GM19023 (cell line): ENCODE data around the gene RSPRY1.
"Not testable (repeated sequence)": the region's sequence is repeated elsewhere in the genome, so short reads cannot be mapped to it uniquely, and the experiment has no call there.

Experiments used
- ATAC-seq: cut with Tn5 transposase; IDR thresholded peaks from one replicate; pipeline ENCODE4 v1.9.1; 2021; ENCODE audit warnings: mild to moderate bottlenecking, moderate library complexity; ENCODE audit not compliant: unreplicated experiment

Gene RSPRY1

DNA sequence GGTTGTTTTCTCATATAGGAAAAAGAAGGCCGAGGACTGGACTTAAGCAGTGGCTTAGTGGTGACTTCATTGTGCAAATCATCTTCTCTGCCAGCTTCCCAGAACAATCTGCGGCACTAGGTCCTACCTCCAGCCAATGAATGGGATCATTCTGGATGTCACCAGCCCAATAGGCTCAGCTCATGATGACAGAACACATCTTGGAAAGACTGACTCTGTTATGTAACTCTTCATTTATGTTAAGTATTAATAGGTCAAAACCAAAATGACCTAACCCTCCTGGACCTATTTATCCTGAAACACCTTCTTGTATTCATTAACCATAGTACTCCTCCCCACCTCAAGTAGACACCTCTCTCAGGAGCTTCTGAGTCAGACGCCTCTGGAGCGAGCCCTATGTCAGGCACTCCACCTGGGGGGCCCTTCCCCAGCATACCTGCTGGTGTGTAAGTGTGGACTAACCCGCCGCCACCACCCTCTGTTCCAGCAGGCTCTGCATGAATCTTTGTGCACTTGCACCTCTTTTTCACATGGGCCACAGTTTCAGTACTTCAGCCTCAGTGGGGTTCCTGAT lies 66.1 kb downstream of the RSPRY1 start:
- ATAC-seq: no peak

- no peak for ATAC-seq
Observed at GRCh38 chr16:57253466-57253865, 67.3 kb downstream of the RSPRY1 start.

DNA sequence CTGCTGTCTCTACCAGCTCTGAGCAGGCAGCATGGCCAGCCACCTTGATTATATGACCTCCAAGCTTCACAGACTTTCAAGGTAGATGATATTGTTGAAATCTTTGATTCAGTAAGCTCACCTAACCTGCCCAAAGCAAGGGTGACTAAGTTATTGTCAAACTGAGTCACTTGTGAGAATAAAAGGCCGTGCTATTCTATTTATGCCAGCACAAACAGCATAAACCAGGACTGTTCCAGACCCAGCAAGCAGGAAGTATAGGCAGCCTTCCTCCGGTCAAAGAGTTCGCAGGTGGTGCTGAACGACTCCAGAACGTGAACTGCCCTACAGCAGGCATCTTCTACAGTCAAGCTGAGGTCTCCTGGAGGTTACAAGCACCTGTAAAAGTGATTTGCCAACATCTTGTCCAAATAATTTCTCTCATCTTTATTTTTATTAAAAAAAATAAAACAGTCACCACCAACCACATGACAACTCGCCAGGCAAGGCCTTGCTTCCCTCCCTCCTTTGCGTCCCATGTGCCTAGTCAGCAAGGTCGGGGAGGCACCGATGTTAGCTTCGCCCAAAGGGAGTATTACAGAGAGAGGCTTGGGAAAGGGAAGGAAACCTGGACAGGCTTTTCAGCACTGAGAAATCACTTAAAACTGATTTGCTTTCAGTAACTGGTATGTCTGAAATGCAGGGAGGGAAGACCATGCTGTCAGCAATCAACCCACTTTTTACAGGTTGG lies 69.7 kb downstream of the RSPRY1 start:
- no peak for ATAC-seq

DNA sequence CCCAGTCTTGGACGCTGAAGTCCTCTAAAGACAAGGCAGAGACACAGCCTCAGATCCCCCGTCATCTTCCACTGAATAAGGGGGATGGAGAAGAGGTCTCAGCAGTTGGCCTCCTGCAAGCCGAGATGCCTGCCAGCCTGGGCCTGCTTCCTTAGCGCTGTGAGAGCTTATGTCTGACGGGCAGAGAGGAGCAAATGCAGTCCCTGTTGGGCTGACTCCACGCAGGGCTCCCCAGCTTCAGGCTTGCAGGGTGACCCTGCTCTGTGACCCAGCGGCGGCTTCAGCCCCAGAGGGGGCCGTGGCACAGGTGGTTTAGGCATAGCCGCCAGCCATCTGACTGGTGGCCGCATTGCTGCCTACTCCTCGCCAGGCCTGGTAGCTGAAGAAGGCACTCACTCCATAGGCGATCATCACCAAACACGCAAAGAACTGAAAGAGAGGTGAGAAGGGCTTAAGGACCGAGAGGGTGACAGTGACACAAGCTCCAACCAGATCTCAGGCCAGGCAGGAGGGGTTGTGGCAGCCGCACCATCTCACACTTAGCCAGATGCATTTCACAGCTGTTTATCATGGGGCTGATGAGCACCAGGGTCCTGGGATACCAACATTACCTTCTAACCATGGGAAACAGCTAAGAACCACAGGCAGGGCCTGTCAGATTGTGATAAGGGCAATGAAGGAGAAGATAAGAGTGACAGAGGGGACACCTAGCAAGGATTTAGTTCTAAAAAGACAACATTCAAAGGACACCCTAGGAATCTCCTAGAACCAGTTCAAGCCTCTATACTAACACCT lies 70.7 kb downstream of the RSPRY1 start:
- no peak for ATAC-seq

- ATAC-seq: no peak
Observed at GRCh38 chr16:57257455-57258070, 71.4 kb downstream of the RSPRY1 start.

- ATAC-seq: no peak
Observed at GRCh38 chr16:57258226-57258909, 72.2 kb downstream of the RSPRY1 start.

DNA sequence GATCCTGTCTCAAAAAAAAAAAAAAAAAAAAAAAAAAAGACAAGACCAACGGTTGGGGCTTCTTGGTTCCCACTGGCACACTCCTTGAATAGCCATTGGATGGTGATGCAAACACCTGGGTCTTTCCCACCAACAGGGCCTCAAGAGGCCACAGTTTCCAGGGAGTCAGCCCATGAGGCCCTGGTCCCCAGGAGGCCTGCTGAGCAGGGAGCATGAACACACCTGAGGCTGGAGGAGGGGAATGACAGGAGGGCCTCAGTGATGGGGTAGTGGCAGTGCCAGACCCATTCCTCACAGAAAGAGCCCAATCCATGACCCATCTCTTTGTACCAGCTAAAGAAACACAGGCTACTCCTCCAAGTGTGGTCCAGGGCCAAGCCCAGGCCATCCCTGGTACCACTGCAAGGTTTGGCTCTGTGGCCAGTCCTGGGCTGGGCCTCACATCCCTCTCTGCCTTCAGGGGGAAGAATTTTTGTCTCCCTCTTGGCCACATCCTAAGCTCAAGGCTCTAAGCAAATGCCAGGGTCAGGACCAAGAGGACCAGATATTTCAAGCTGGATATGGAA lies 72.9 kb downstream of the RSPRY1 start:
- no peak for ATAC-seq

- no peak for ATAC-seq
Observed at GRCh38 chr16:57260294-57260929, 74.3 kb downstream of the RSPRY1 start.

- ATAC-seq: no peak
Observed at GRCh38 chr16:57261806-57262205, 75.7 kb downstream of the RSPRY1 start.

- ATAC-seq: no peak
Observed at GRCh38 chr16:57262841-57263540, 76.9 kb downstream of the RSPRY1 start.

DNA sequence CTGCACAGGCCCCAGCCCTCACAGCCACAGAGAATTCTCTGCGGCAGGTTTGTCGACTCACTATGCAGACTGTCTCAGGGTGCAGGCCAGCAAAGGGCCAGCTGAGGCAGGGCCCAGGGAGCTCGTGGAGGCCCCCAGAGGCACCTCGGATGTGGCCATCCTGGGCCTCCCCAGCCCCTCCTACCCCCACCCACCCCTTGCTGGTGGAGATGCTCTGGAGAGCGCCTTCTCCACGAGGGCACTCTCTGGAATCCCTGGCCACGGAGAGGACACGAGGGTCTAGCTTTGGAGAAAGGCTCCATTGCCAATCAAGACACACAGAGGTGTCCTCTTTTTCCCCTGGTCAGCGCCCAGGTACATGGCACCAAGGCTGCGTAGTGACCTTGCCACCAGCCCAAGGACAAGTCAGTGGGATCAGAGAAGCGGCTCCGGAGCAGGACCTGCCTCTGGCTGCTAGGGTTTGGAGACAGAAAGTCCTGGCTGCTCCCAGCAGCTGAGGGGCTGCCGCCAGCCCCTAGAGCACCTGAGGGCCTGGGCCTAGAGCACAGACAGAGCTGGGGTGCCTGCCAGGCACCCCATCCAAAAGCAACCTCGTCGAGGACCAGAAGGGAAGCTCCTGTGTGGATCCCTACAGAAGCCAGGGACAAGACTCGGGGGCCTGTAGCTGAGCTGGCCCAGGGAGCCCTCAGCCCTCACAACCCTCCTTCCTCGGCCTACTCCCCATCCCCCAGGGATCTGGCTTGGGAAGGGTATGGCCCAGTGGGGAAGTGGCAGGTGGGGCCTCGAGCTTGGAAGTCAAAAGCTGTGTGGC lies 77.6 kb downstream of the RSPRY1 start:
- ATAC-seq: no peak

DNA sequence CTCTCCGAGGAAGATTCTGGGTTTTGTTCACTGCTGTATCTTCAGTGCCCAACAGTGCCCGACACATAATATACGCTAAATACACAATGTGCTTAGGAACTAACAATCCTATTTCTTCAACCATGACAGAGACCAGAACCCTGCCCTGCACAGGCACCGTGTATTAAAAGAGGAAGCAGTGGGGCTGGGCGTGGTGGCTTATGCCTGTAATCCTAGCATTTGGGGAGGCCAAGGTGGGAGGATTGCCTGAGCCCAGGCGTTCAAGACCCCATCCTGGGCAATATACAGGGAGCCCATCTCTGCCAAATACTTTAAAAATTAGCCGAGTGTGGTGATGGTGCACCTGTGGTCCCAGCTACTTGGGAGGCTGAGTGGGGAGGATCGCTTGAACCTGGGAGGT lies 78.3 kb downstream of the RSPRY1 start:
- ATAC-seq: no peak

- no peak for ATAC-seq
Observed at GRCh38 chr16:57264950-57265371, 78.8 kb downstream of the RSPRY1 start.

DNA sequence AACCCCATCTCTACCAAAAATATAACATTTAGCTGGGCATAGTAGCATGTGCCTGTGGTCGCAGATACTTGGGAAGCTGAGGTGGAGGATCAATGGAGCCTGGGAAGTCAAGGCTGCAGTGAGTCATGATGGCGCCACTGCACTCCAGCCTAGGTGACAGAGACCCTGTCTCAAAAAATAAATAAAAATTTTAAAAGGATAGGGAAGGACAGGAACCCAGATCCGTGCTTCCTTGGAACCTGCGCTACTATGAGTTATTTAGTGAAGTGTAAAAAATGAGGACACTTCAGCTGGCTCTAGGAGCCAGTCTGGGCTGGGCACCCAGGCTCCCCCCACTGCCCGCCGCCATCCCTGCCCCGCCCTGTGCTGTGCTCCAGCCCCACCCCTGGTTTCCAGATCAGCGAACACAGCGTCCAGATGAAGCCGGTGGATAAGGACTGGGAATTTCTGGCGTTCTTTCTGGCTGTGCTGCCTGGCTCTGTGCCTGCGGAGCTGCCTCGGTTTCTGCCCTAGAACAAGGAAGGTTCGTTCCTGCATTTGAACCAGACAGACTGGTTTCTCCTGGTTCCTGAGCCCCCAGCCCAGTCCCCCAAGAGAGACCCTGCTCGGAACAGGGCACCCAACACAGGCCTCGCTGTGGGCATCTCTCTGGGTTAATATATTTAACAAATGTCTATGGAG lies 79.9 kb downstream of the RSPRY1 start:
- no peak for ATAC-seq

DNA sequence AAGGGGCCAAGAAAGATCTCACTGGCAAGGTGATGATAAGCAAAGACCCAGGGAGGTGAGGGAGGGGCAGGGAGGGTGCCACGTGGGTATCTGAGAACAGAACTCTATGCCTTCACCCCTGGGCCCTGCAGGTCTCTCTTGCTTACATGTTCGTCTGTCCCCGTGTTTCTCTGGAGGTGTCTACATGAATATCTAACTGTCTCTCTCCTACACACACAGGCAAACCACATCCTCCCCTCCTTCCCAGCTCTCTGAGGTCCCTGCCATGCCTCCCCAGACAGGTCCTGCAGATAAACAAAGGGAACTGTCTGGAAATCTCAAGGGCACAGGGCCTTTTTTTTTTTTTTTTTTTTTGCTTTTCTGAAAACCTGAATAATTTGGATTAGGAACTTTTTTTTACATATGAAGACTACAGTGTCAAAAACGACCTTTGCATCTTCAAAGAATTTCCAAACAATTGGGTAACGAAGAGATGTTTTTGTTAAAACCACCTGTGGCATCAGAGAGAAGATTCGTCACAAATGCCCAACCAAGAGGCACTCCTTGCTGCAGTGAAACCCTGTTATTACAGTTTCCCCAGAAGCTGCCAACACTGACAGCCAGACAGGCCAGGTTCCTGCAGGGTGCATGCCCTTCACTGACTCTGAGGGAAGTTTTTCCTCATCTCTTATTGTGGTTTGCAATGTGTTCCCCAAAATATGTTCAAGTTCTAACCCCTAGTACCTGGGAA lies 80.6 kb downstream of the RSPRY1 start:
- ATAC-seq: no peak

DNA sequence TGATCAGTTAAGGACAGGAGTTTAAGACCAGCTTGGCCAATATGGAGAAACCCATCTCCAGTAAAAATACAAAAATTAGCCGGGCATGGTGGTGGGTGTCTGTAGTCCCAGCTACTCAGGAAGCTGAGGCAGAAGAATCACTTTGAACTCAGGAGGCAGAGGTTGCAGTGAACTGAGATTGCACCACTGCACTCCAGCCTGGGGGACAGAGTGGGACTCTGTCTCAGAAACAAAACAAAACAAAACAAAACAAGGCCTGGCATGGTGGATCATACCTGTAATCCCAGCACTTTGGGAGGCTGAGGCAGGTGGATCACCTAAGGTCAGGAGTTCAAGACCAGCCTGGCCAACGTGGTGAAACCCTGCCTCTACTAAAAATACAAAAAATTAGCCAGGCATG lies 81.2 kb downstream of the RSPRY1 start:
- ATAC-seq: not testable (repeated sequence)
